ENCODE measurements around the gene IQCM.

Gene IQCM

DNA sequence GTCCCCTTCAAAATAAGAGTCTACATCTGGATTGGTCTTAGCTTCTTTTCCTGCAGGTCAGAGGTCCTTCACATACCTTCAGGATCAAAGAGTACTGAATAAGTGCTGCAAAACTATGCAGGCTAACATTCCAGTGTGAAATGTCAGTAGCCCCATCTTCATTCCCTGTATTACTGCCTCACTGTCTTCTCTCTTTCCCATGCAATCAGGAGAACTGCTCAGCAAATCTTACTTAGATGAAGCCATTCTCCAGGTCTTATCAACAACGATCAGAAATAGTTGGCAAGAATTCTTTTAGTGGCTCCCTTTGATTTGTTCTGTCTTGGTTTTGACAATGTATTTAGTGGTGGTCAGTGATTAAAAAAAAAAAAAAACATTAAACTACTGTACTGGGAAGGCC, 26.0 kb upstream of the IQCM start:
- no peak overlapping the region for H3K4me3 ChIP-seq (replicated peaks; ENCODE audit: insufficient read depth, low read length)
- no peak overlapping the region for H3K27ac ChIP-seq (replicated peaks)
- no peak for DNase-seq (ENCODE audit: low read depth in 1 of 2, low spot score in 1 of 2)
- H3K27me3 ChIP-seq (ENCODE audit: insufficient read depth, poor library complexity, severe bottlenecking): no peaks in the 10 kb centered on the region
- TF ChIP-seq, protein P1, sequence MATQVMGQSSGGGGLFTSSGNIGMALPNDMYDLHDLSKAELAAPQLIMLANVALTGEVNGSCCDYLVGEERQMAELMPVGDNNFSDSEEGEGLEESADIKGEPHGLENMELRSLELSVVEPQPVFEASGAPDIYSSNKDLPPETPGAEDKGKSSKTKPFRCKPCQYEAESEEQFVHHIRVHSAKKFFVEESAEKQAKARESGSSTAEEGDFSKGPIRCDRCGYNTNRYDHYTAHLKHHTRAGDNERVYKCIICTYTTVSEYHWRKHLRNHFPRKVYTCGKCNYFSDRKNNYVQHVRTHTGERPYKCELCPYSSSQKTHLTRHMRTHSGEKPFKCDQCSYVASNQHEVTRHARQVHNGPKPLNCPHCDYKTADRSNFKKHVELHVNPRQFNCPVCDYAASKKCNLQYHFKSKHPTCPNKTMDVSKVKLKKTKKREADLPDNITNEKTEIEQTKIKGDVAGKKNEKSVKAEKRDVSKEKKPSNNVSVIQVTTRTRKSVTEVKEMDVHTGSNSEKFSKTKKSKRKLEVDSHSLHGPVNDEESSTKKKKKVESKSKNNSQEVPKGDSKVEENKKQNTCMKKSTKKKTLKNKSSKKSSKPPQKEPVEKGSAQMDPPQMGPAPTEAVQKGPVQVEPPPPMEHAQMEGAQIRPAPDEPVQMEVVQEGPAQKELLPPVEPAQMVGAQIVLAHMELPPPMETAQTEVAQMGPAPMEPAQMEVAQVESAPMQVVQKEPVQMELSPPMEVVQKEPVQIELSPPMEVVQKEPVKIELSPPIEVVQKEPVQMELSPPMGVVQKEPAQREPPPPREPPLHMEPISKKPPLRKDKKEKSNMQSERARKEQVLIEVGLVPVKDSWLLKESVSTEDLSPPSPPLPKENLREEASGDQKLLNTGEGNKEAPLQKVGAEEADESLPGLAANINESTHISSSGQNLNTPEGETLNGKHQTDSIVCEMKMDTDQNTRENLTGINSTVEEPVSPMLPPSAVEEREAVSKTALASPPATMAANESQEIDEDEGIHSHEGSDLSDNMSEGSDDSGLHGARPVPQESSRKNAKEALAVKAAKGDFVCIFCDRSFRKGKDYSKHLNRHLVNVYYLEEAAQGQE (IDR thresholded peaks at IDR 0.05; ENCODE audit: insufficient replicate concordance, low read depth): no peak
- TF ChIP-seq POLR2AphosphoS5 (IDR thresholded peaks at IDR 0.05; ENCODE audit: low read depth): no peak
- TF ChIP-seq, protein P2, sequence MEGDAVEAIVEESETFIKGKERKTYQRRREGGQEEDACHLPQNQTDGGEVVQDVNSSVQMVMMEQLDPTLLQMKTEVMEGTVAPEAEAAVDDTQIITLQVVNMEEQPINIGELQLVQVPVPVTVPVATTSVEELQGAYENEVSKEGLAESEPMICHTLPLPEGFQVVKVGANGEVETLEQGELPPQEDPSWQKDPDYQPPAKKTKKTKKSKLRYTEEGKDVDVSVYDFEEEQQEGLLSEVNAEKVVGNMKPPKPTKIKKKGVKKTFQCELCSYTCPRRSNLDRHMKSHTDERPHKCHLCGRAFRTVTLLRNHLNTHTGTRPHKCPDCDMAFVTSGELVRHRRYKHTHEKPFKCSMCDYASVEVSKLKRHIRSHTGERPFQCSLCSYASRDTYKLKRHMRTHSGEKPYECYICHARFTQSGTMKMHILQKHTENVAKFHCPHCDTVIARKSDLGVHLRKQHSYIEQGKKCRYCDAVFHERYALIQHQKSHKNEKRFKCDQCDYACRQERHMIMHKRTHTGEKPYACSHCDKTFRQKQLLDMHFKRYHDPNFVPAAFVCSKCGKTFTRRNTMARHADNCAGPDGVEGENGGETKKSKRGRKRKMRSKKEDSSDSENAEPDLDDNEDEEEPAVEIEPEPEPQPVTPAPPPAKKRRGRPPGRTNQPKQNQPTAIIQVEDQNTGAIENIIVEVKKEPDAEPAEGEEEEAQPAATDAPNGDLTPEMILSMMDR (IDR thresholded peaks at IDR 0.05; ENCODE audit: insufficient read depth, low read length): no peak
- TF ChIP-seq SPI1 (IDR thresholded peaks at IDR 0.05; ENCODE audit: borderline replicate concordance, low read depth): no peak
- TF ChIP-seq GABPA (IDR thresholded peaks at IDR 0.05; ENCODE audit: low read depth): no peak

DNA sequence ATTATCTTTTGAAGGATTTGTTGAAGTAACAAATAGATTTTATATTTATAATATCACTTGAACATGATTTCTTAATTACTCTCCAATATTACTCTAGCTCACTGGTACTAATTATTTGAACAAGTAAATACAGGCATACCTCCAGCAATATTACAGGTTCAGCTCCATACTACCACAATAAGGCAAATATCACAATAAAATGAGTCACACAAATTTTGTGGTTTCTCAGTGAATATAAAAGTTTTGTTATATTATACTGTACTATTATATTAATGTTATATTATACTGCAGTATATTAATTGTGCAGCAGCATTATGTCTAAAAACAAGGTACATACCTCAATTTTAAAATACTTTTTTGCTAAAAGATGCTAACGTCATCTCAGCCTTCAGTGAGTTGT, 22.4 kb upstream of the IQCM start:
- TF ChIP-seq, protein P1 (IDR thresholded peaks at IDR 0.05; ENCODE audit: insufficient replicate concordance, low read depth): no peak
- TF ChIP-seq POLR2AphosphoS5 (IDR thresholded peaks at IDR 0.05; ENCODE audit: low read depth) (no peak), SPI1 (IDR thresholded peaks at IDR 0.05; ENCODE audit: borderline replicate concordance, low read depth) (no peak), GABPA (IDR thresholded peaks at IDR 0.05; ENCODE audit: low read depth) (no peak)
- TF ChIP-seq, protein P2 (IDR thresholded peaks at IDR 0.05; ENCODE audit: insufficient read depth, low read length): no peak
- Histone ChIP-seq H3K4me3 (replicated peaks; ENCODE audit: insufficient read depth, low read length) (no peak overlapping the region), H3K27ac (replicated peaks) (no peak overlapping the region), H3K27me3 (ENCODE audit: insufficient read depth, poor library complexity, severe bottlenecking) (no peaks in the 10 kb centered on the region)
- no peak for DNase-seq (ENCODE audit: low read depth in 1 of 2, low spot score in 1 of 2)

DNA sequence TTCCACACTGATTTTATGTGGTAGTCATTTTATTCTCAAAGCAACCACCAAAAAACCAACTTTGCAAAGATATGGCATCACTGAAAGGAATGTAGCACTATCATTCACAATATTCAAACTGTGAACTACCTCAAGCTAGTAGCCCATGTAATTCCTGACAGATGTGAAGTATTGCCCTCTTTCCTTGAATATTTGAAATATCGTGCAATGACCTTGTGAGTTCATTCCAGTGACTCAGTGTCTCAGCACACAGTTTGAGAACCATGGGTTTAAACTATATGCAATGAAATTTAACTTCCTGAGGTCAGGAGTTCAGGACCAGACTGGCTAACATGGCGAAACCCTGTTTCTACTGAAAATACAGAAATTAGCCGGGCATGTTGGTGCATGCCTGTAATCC, 20.9 kb upstream of the IQCM start:
- H3K27ac ChIP-seq (replicated peaks): no peak overlapping the region
- no peaks in the 10 kb centered on the region for H3K27me3 ChIP-seq (ENCODE audit: insufficient read depth, poor library complexity, severe bottlenecking)
- no peak overlapping the region for H3K4me3 ChIP-seq (replicated peaks; ENCODE audit: insufficient read depth, low read length)
- TF ChIP-seq, protein P1 (IDR thresholded peaks at IDR 0.05; ENCODE audit: insufficient replicate concordance, low read depth): no peak
- TF ChIP-seq POLR2AphosphoS5 (IDR thresholded peaks at IDR 0.05; ENCODE audit: low read depth): no peak
- TF ChIP-seq SPI1 (IDR thresholded peaks at IDR 0.05; ENCODE audit: borderline replicate concordance, low read depth): no peak
- no peak for TF ChIP-seq GABPA (IDR thresholded peaks at IDR 0.05; ENCODE audit: low read depth)
- TF ChIP-seq, protein P2 (IDR thresholded peaks at IDR 0.05; ENCODE audit: insufficient read depth, low read length): no peak
- no peak for DNase-seq (ENCODE audit: low read depth in 1 of 2, low spot score in 1 of 2)

All from HL-60 (cell line).